K562 (cell line): ENCODE results near the gene PSMC4. TPM values are rescaled to one million over a fixed set of nuclear protein-coding genes. Genes with fewer than 3 reads are reported as not detected.

ENCODE experiments used
- ATAC-seq: fragments of 200-7000 bp; cut with Tn5 transposase; 3 replicates; pipeline ENCODE4 v1.9.1; 2020; ENCODE audit warnings: moderate library complexity
- BruUV-seq: library from RNA; stranded (reverse); fragments of 400-500 nt; replicated peaks from 2 replicates; lab custom pipeline; 2021; lab: Mats Ljungman, UMichigan
- CTCF ChIA-PET: fragments of 300-600 bp; formaldehyde crosslinking; extraction: SDS; loops from one replicate; lab custom pipeline; 2021; ENCODE audit warnings: low intra/inter-chr PET ratio; lab: Yijun Ruan, JAX
- POLR2A ChIA-PET: fragments of 300-600, 350-650 bp; sonication (Branson Sonifier 250); formaldehyde crosslinking; extraction: SDS; loops from one replicate; lab custom pipeline; 2021; ENCODE audit warnings: antibody characterized with exemption, inconsistent platforms; lab: Yijun Ruan, JAX
- DNase-seq, 4 experiments: peaks; one replicate each; pipeline versions ENCODE4 v3.0.0 to v3.0.0-alpha.2; 2011 to 2018; ENCODE audit warnings: low spot score in 3 of 4, mixed read lengths in 3 of 4; ENCODE audit errors: extremely low read depth in 1 of 4
- FAIRE-seq: peaks from 2 replicates; lab custom pipeline; 2011; peaks lifted over from hg19 to GRCh38; lab: Jason Lieb, UNC
- H2AFZ ChIP-seq: 2 replicates; pipeline ENCODE4 v1.6.0; 2011; ENCODE audit warnings: low read depth, low read length, control low read depth, inconsistent platforms
- H3K27ac ChIP-seq: fragments of 200-600 bp; 3 replicates; pipeline ENCODE4 v1.8.0; 2011; ENCODE audit warnings: low read depth, mild to moderate bottlenecking, control low read depth, inconsistent platforms, low read length, moderate library complexity, mixed read lengths; ENCODE audit errors: extremely low read depth
- H3K27me3 ChIP-seq, 2 experiments: fragments of 300-600 bp in 1 of 2; 2 replicates in 1 of 2; 3 replicates in 1 of 2; pipeline versions ENCODE4 v1.6.0 to v1.8.0; 2011; ENCODE audit warnings: inconsistent platforms in 2 of 2, low read length in 2 of 2, mild to moderate bottlenecking in 1 of 2, mixed read lengths in 1 of 2, moderate library complexity in 1 of 2; ENCODE audit not compliant: control insufficient read depth in 2 of 2, insufficient read depth in 2 of 2
- H3K36me3 ChIP-seq: fragments of 300-600 bp; 3 replicates; pipeline ENCODE4 v1.8.0; 2011; ENCODE audit warnings: mild to moderate bottlenecking, low read length, inconsistent platforms; ENCODE audit not compliant: control insufficient read depth, insufficient read depth
- H3K4me1 ChIP-seq, 2 experiments: fragments of 200-600 bp in 1 of 2; replicated peaks in 1 of 2; 2 replicates in 1 of 2; 3 replicates in 1 of 2; pipeline versions ENCODE4 v1.5.1 to v1.8.0; 2011; ENCODE audit warnings: inconsistent platforms in 2 of 2, low read length in 2 of 2, mild to moderate bottlenecking in 1 of 2, mixed read lengths in 1 of 2, moderate library complexity in 1 of 2; ENCODE audit not compliant: control insufficient read depth in 2 of 2, insufficient read depth in 2 of 2
- H3K4me2 ChIP-seq: 2 replicates; pipeline ENCODE4 v1.6.1; 2011; ENCODE audit warnings: low read length, control low read depth, inconsistent platforms, mixed read lengths; ENCODE audit not compliant: insufficient read depth
- H3K4me3 ChIP-seq: fragments of 200-600 bp; sonication (generic), shearing (Covaris generic); 2 replicates; pipeline ENCODE4 v1.5.1; 2016; ENCODE audit warnings: control low read depth, inconsistent platforms
- H3K79me2 ChIP-seq: fragments of 200-600 bp; 3 replicates; pipeline ENCODE4 v1.8.0; 2011; ENCODE audit warnings: low read length, inconsistent platforms; ENCODE audit not compliant: control insufficient read depth, insufficient read depth
- H3K9ac ChIP-seq, 2 experiments: 2 replicates each; pipeline versions ENCODE4 v1.6.0 to v1.6.1; 2011; ENCODE audit warnings: low read depth in 2 of 2, low read length in 2 of 2, control low read depth in 1 of 2, inconsistent platforms in 1 of 2, mild to moderate bottlenecking in 1 of 2, mixed read lengths in 1 of 2; ENCODE audit not compliant: insufficient read depth in 1 of 2
- H3K9me1 ChIP-seq: one replicate; pipeline ENCODE4 v1.6.0; 2011; ENCODE audit warnings: inconsistent platforms, mild to moderate bottlenecking, low read length, moderate library complexity; ENCODE audit not compliant: control insufficient read depth, insufficient read depth
- H3K9me3 ChIP-seq: replicated peaks from 2 replicates; pipeline ENCODE4 v1.5.1; 2011; ENCODE audit warnings: low read depth, low read length, inconsistent platforms; ENCODE audit not compliant: control insufficient read depth, insufficient read depth
- H4K20me1 ChIP-seq: replicated peaks from 2 replicates; pipeline ENCODE4 v1.6.1; 2011; ENCODE audit warnings: low read length, inconsistent platforms, mixed read lengths; ENCODE audit not compliant: control insufficient read depth, insufficient read depth
- ADNP ChIP-seq: fragments of 200-800 bp; sonication (Bioruptor generic); IDR thresholded peaks from 2 replicates; pipeline ENCODE4 v1.6.1; 2016; ENCODE audit warnings: missing genetic modification characterization, missing compliant biosample characterization
- ASH1L ChIP-seq: fragments of 450-650 bp; IDR thresholded peaks from 2 replicates; pipeline ENCODE4 v1.6.1; 2018; ENCODE audit warnings: borderline replicate concordance, mild to moderate bottlenecking, low read depth; ENCODE audit not compliant: partially characterized antibody
- BCOR ChIP-seq: fragments of 450-650 bp; IDR thresholded peaks from 2 replicates; pipeline ENCODE4 v1.6.1; 2016
- CBFA2T2 ChIP-seq: fragments of 450-650 bp; conservative IDR thresholded peaks from 2 replicates; pipeline ENCODE4 v1.6.1; 2017; ENCODE audit warnings: mild to moderate bottlenecking
- FUS ChIP-seq: fragments of 200-400 bp; formaldehyde crosslinking; optimal IDR thresholded peaks from 2 replicates; pipeline ENCODE3; 2017; ENCODE audit warnings: low read depth, low read length
- GATA2 ChIP-seq: sonication (generic); formaldehyde crosslinking; IDR thresholded peaks from 2 replicates; pipeline ENCODE4 v1.4.0; 2020; ENCODE audit warnings: mild to moderate bottlenecking, missing genetic modification reagents
- HNRNPH1 ChIP-seq: fragments of 200-400 bp; formaldehyde crosslinking; optimal IDR thresholded peaks from 2 replicates; pipeline ENCODE3; 2017; ENCODE audit warnings: low read depth, mild to moderate bottlenecking, low read length, moderate library complexity
- IRF2 ChIP-seq: sonication (generic); formaldehyde crosslinking; IDR thresholded peaks from 2 replicates; pipeline ENCODE4 v1.8.1; 2022; ENCODE audit warnings: mild to moderate bottlenecking, missing genetic modification reagents
- KDM1A ChIP-seq, 2 experiments: fragments of 450-650 bp; IDR thresholded peaks; 2 replicates each; pipeline ENCODE4 v1.6.1; 2016; ENCODE audit warnings: mild to moderate bottlenecking in 2 of 2
- NFIC ChIP-seq: fragments of 450-650 bp; IDR thresholded peaks from 2 replicates; pipeline ENCODE4 v1.6.1; 2017; ENCODE audit warnings: mild to moderate bottlenecking, inconsistent platforms
- RBM25 ChIP-seq: fragments of 200-400 bp; formaldehyde crosslinking; IDR thresholded peaks from 2 replicates; pipeline ENCODE4 v1.6.1; 2018; ENCODE audit warnings: low read length, low read depth, moderate library complexity; ENCODE audit not compliant: severe bottlenecking
- RCOR1 ChIP-seq, 2 experiments: IDR thresholded peaks; 2 replicates each; pipeline ENCODE4 v1.6.1; 2012; ENCODE audit warnings: low read depth in 2 of 2, low read length in 2 of 2, borderline replicate concordance in 1 of 2, improper control_type of control experiment in 1 of 2
- SMAD1 ChIP-seq: fragments of 150-350 bp; IDR thresholded peaks from 2 replicates; pipeline ENCODE4 v1.6.1; 2014; ENCODE audit warnings: low read length, low read depth; ENCODE audit not compliant: partially characterized antibody
- SMARCE1 ChIP-seq: fragments of 450-650 bp; IDR thresholded peaks from 2 replicates; pipeline ENCODE4 v1.7.1; 2016; ENCODE audit warnings: mild to moderate bottlenecking
- SNIP1 ChIP-seq: fragments of 450-650 bp; IDR thresholded peaks from 2 replicates; pipeline ENCODE4 v1.7.1; 2017; ENCODE audit warnings: low read depth, mild to moderate bottlenecking
- SRF ChIP-seq, 2 experiments: fragments of 250-450, 450-650 bp in 1 of 2; sonication (Bioruptor Pico) in 1 of 2; sonication (generic) in 1 of 2; formaldehyde crosslinking; IDR thresholded peaks; 2 replicates each; pipeline versions ENCODE4 v1.5.0 to v1.5.1; 2020 to 2022; ENCODE audit warnings: mild to moderate bottlenecking in 1 of 2, missing genetic modification reagents in 1 of 2
- STAT5B ChIP-seq: fragments of 250-450 bp; sonication (Bioruptor Pico); IDR thresholded peaks from 2 replicates; pipeline ENCODE4 v1.8.0; 2021; ENCODE audit warnings: mild to moderate bottlenecking, inconsistent platforms
- SUPT5H ChIP-seq: fragments of 450-650 bp; IDR thresholded peaks from 2 replicates; pipeline ENCODE4 v1.6.1; 2016
- ZBTB33 ChIP-seq: sonication (generic); formaldehyde crosslinking; IDR thresholded peaks from 2 replicates; pipeline ENCODE4 v1.8.1; 2023; ENCODE audit warnings: mild to moderate bottlenecking, missing genetic modification reagents
- ZNF224 ChIP-seq: sonication (generic); formaldehyde crosslinking; IDR thresholded peaks from 2 replicates; pipeline ENCODE4 v1.8.0; 2022; ENCODE audit warnings: mild to moderate bottlenecking, missing genetic modification reagents
- ZNF3 ChIP-seq: fragments of 250-450 bp; sonication (Bioruptor Pico); IDR thresholded peaks from 2 replicates; pipeline ENCODE4 v1.5.0; 2021; ENCODE audit warnings: mild to moderate bottlenecking, moderate library complexity
- WGBS: fragments of 100-300 bp; shearing (Covaris generic); methylation state at CpG from one replicate; pipeline ENCODE4 v1.1.6; 2016; ENCODE audit warnings: low coverage, mixed read lengths; ENCODE audit not compliant: insufficient coverage; ENCODE audit errors: missing lambda C conversion rate; 5-methylcytosine and 5-hydroxymethylcytosine counted together
- in situ Hi-C: fragments of 300-500 bp; cut with MboI; formaldehyde crosslinking; loops from 4 replicates; pipeline ENCODE4 v1.15.0; 2018; ENCODE audit warnings: inconsistent platforms, mixed read lengths
- intact Hi-C: fragments of 100-400 bp; cut with micrococcal nuclease; formaldehyde crosslinking; loops from 2 replicates; pipeline ENCODE4 v1.14.2; 2022
- polyA plus RNA-seq, 8 experiments: library from polyadenylated mRNA; depleted of rRNA in 4 of 8; stranded (reverse) in 5 of 8; unstranded in 3 of 8; fragments of >200 nt; fragmentation: Nextera tagmentation in 2 of 8; fragmentation: Illumina TruSeq in 1 of 8; extraction: Ambion mirVana in 2 of 8; extraction: Trizol in 1 of 8; gene quantifications; 2 replicates each; pipeline versions ENCODE4 v1.2.1 to v1.2.3, GENCODE V29; 2011 to 2014; ENCODE audit warnings: inconsistent platforms in 1 of 8, missing spikeins in 1 of 8
- total RNA-seq, 7 experiments: library from RNA; depleted of rRNA in 6 of 7; stranded (reverse); fragments of >200 nt in 6 of 7; fragmentation: Illumina TruSeq in 2 of 7; extraction: Trizol in 2 of 7; gene quantifications; 2 replicates each; pipeline versions ENCODE4 v1.2.1 to v1.2.3, GENCODE V29; 2011 to 2021; ENCODE audit warnings: low replicate concordance in 1 of 7

The PSMC4 gene
- total and polyA plus RNA-seq, 9 of the 15 experiments (the other 6 are each of a cell fraction or from before 2014, with no cell fraction given) = 45.9 to 475 (median 142) TPM

GRCh38 chr19:39926170-39926760 is 44.7 kb upstream of the PSMC4 start:
- no peak overlapping the region for H3K4me2 ChIP-seq
- H3K9me3 ChIP-seq = no peaks in the 10 kb centered on the region
- no peak overlapping the region for H2AFZ ChIP-seq
- intact Hi-C loops = no loop called here
- H3K36me3 ChIP-seq = no peaks in the 10 kb centered on the region
- TF ChIP-seq ZNF224 (CRISPR knock-in tag) (no peak), GATA2 (CRISPR knock-in tag) (no peak), BCOR (peak; percentile 74; the same call in 1 of the 2 replicates), KDM1A (IDR thresholded peaks at IDR 0.05) (0 out of 4 replicates have a peak, but pooled peaks of 1 of the 2 experiments have one; percentile 16), SMARCE1 (no peak), FUS (no peak), ADNP (tag) (peak; percentile 86), SMAD1 (no peak), ZBTB33 (CRISPR knock-in tag) (no peak), NFIC (no peak), HNRNPH1 (no peak), RCOR1 (IDR thresholded peaks at IDR 0.05; ENCODE audit: borderline replicate concordance in 1 of 2, low read depth in 2 of 2, low read length in 2 of 2) (0 out of 4 replicates have a peak, but pooled peaks of 1 of the 2 experiments have one; percentile 40), SNIP1 (no peak), IRF2 (CRISPR knock-in tag) (no peak), SRF (CRISPR knock-in tag; IDR thresholded peaks at IDR 0.05) (no peak), CBFA2T2 (no peak), ZNF3 (CRISPR knock-in tag) (no peak), SUPT5H (no peak), RBM25 (peak; percentile 74), STAT5B (CRISPR knock-in tag) (no peak), ASH1L (no peak)
- BruUV-seq = no TSS peak
- no peak overlapping the region for H3K4me3 ChIP-seq
- DNase-seq = no peak
- ChIA-PET CTCF (no interaction called here), POLR2A (interaction anchor here (0.7 kb wide), 1 partner anchor 574 kb away, joined by 3 read pairs; no protein-coding TSS in a partner anchor)
- no peaks in the 10 kb centered on the region for H4K20me1 ChIP-seq
- 19% methylated on average over 8 of the region's 8 CpGs for WGBS
- in situ Hi-C loops = no loop called here
- no peak overlapping the region for H3K9ac ChIP-seq
- H3K79me2 ChIP-seq = no peaks in the 10 kb centered on the region
- H3K27me3 ChIP-seq = peaks cover 0 to 10% of the 10 kb centered on the region in 2 experiments; a peak in 3 of 5 replicates
- H3K27ac ChIP-seq = no peak overlapping the region
- ATAC-seq = no peak
- no peak for FAIRE-seq
- H3K9me1 ChIP-seq = no peaks in the 10 kb centered on the region
- H3K4me1 ChIP-seq = peaks cover 0 to 15% of the 10 kb centered on the region in 2 experiments; a peak in 3 of 5 replicates
